Nephron progenitor cell (in vitro differentiated cells): Measurements from ENCODE around the gene TTC27.

ENCODE experiments used
- DNase-seq: peaks from one replicate; pipeline ENCODE4 v3.0.0; 2021
- H3K27ac Mint-ChIP-seq: 2 replicates; pipeline ENCODE4 v1.8.0; 2021; ENCODE audit warnings: mild to moderate bottlenecking, moderate library complexity, mixed read lengths
- H3K27me3 Mint-ChIP-seq: 2 replicates; pipeline ENCODE4 v1.8.0; 2021; ENCODE audit warnings: mild to moderate bottlenecking, low read depth, mixed read lengths; ENCODE audit not compliant: poor library complexity
- H3K36me3 Mint-ChIP-seq: 2 replicates; pipeline ENCODE4 v1.8.0; 2021; ENCODE audit warnings: low read depth, mixed read lengths
- H3K4me1 Mint-ChIP-seq: 2 replicates; pipeline ENCODE4 v1.8.0; 2021; ENCODE audit warnings: mixed read lengths
- H3K4me3 Mint-ChIP-seq: 2 replicates; pipeline ENCODE4 v1.8.0; 2021; ENCODE audit warnings: mild to moderate bottlenecking, moderate library complexity, mixed read lengths
- H3K9me3 Mint-ChIP-seq: 2 replicates; pipeline ENCODE4 v1.8.0; 2021; ENCODE audit warnings: mild to moderate bottlenecking, moderate library complexity, mixed read lengths
- TF ChIP-seq, protein P1 (sequence below): fragments of 200-600 bp; sonication (generic); IDR thresholded peaks from 2 replicates; pipeline ENCODE4 v1.5.0; 2021; ENCODE audit warnings: antibody characterized with exemption

TTC27 gene

DNA sequence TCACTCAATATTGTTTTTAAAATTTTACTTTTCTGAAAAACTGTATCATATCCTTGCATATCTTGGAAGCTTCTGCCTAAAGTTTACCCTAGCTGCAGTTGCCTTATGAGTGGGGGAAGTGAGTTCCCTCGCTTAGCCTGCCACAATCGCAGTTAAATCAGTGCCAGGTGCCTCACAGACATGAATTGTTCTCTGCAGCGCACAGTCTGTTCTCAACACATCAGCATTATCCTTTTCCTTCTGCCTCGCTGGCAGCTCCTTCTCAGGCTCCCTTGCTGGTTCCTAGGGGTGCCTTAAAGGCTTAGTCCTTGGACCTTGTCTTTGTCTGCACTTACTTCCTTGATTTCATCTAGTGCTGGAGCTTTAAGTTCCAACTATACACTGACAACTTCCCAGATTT lies 132.8 kb downstream of the TTC27 start:
- Mint-ChIP-seq H3K9me3 (peaks cover 5% of the 10 kb centered on the region), H3K36me3 (peaks cover 38% of the 10 kb centered on the region), H3K27me3 (no peaks in the 10 kb centered on the region), H3K4me3 (no peak overlapping the region), H3K27ac (peak overlapping the region; percentile 40), H3K4me1 (no peaks in the 10 kb centered on the region)
- TF ChIP-seq, protein P1, sequence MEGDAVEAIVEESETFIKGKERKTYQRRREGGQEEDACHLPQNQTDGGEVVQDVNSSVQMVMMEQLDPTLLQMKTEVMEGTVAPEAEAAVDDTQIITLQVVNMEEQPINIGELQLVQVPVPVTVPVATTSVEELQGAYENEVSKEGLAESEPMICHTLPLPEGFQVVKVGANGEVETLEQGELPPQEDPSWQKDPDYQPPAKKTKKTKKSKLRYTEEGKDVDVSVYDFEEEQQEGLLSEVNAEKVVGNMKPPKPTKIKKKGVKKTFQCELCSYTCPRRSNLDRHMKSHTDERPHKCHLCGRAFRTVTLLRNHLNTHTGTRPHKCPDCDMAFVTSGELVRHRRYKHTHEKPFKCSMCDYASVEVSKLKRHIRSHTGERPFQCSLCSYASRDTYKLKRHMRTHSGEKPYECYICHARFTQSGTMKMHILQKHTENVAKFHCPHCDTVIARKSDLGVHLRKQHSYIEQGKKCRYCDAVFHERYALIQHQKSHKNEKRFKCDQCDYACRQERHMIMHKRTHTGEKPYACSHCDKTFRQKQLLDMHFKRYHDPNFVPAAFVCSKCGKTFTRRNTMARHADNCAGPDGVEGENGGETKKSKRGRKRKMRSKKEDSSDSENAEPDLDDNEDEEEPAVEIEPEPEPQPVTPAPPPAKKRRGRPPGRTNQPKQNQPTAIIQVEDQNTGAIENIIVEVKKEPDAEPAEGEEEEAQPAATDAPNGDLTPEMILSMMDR, result no peak
- DNase-seq, result no peak

DNA sequence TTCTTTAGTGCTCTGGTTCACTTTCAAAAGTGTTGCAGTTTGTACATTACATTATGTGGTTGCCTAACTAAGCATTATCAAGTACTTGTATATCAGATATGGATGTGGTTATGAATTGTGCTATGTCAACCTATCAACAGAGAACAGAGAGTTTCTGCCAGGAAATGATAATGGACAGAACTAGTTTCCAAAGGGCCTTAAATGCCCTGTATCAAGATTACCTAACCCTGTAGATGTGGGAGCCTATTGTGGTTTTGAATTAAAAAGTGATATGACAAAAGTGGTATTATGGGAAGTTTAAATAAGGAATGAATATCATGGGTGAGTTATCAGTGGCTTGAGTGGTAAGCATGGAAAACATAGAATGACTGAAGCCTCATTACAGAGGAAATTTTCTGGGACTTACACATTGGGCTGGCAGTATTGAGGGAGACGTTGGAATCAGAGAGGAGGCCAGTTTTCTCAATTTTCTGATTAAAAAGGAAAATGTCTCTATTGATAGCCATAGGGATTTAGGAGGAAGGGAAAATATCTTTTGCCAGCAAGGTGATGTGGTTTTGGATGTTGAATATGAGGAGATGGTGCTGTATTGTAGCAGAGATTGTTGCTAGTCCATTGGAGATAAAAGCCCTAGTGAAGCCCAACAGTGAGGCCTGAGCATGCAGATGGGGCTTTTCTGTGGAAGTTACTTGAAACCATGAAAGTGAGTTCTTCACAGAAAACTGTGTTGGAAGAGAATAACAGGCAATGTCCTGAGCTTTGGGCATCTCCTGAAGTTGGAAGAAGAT lies 140.7 kb downstream of the TTC27 start:
- TF ChIP-seq, protein P1, result no peak
- H3K27ac Mint-ChIP-seq, result no peak overlapping the region
- no peak overlapping the region for H3K4me3 Mint-ChIP-seq
- DNase-seq, result no peak
- H3K36me3 Mint-ChIP-seq, result peaks cover 4% of the 10 kb centered on the region
- H3K27me3 Mint-ChIP-seq, result no peaks in the 10 kb centered on the region
- peaks cover 10% of the 10 kb centered on the region for H3K4me1 Mint-ChIP-seq
- H3K9me3 Mint-ChIP-seq, result no peaks in the 10 kb centered on the region

DNA sequence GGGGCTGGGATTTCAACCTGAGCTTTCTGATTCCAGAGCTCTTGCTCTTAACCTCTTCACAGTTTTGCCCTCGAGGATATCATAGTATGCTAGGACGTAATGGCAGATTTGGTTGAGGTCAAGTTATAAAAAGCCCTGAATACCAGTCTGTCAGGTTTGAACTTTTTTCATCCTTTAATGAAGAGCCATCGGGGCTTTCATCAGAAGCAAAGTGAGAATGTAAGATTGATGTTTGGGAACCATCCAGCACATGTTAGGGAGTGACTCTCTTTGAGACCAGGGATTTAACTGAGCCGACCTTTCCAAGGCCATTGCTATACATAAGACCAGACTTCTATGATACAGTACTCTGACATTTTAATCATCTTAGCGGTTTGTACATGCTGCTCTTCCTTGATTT lies 142.5 kb downstream of the TTC27 start:
- Mint-ChIP-seq H3K36me3 (peaks cover 4% of the 10 kb centered on the region), H3K27ac (no peak overlapping the region), H3K4me1 (peaks cover 13% of the 10 kb centered on the region), H3K27me3 (no peaks in the 10 kb centered on the region), H3K9me3 (no peaks in the 10 kb centered on the region), H3K4me3 (no peak overlapping the region)
- TF ChIP-seq, protein P1, result no peak
- no peak for DNase-seq

DNA sequence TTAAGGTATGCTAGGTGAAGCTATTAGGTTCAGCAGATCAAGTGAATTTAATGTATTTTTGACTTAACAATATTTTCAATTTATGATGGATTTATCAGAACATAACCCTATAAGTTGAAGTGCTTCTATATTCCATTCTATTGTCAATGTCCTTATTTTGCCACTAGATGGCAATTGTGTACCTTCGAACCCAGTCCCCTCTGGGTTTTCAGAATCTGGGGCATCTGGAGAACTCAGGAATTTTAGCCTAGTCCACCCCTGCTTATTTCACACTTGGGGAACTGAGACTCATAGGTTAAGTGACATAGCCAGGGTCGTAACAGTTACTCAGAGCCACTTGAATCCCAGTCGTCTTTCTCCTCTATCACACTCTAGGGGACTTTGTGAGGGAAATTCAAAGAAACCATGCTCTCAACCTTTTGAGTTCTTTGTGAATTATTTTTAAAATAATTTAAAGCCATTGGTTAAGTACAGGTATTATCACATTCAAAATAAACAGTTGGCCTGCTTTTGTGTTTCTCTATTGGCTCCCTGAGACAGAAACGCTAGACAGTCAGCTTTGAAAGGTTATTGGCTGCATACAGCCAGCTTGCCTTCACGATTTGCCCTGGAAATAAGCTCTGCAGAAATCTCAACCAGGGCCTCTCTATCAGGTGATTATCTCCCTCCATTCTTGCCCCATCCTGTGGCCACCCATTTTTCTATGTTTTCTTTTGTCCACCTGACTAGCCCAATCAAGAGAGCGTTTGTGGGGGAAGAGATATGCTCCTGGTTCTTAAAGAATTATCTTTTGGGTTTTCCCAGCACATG lies 145.0 kb downstream of the TTC27 start:
- no peaks in the 10 kb centered on the region for H3K9me3 Mint-ChIP-seq
- TF ChIP-seq, protein P1, result peak; percentile 83
- peaks cover 8% of the 10 kb centered on the region for H3K36me3 Mint-ChIP-seq
- peaks cover 13% of the 10 kb centered on the region for H3K4me1 Mint-ChIP-seq
- no peak overlapping the region for H3K4me3 Mint-ChIP-seq
- no peaks in the 10 kb centered on the region for H3K27me3 Mint-ChIP-seq
- peak overlapping the region; percentile 69 for H3K27ac Mint-ChIP-seq
- peak; percentile 30 for DNase-seq

DNA sequence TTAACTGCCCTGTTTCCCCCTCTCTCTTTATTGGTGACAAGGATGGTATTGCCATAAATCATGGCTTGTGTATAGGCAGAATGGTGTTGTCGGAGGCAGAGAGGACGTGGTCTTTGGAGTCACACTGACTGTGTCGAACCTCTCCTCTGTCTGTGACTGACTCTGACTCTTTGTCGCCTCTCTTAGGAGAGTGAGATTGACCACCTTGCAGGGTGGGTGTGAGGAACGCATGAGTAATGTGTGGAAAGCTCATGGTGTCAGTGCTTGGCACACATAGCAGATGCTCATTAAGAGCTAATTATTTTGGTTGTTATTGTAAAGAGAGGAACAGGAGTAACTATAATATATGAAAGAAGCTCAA lies 145.6 kb downstream of the TTC27 start:
- peaks cover 13% of the 10 kb centered on the region for H3K4me1 Mint-ChIP-seq
- peak; percentile 10 for DNase-seq
- H3K36me3 Mint-ChIP-seq, result peaks cover 14% of the 10 kb centered on the region
- H3K27ac Mint-ChIP-seq, result peak overlapping the region; percentile 69
- TF ChIP-seq, protein P1, result no peak
- no peak overlapping the region for H3K4me3 Mint-ChIP-seq
- H3K9me3 Mint-ChIP-seq, result no peaks in the 10 kb centered on the region
- H3K27me3 Mint-ChIP-seq, result no peaks in the 10 kb centered on the region
